H1 (cell line): ENCODE results near the gene LEFTY1. TPM values are rescaled to one million over a fixed set of nuclear protein-coding genes. Genes with fewer than 3 reads are reported as not detected.

Experiments
- CTCF ChIA-PET: fragments of 300-600 bp; sonication (Branson Sonifier 250); formaldehyde crosslinking; loops from one replicate; lab custom pipeline; 2021; ENCODE audit not compliant: partially characterized antibody; lab: Charles Lee
- POLR2A ChIA-PET: fragments of 300-600 bp; sonication (Branson Sonifier 250); formaldehyde crosslinking; loops from one replicate; lab custom pipeline; 2021; ENCODE audit warnings: inconsistent platforms; ENCODE audit not compliant: partially characterized antibody; lab: Charles Lee
- DNase-seq, 2 experiments: peaks; one replicate each; pipeline versions ENCODE4 v3.0.0 to v3.0.0-alpha.2; 2010 to 2022; ENCODE audit warnings: low spot score in 2 of 2, low read depth in 1 of 2, mixed read lengths in 1 of 2
- FAIRE-seq: peaks from 2 replicates; lab custom pipeline; 2011; peaks lifted over from hg19 to GRCh38; lab: Jason Lieb, UNC
- H2AFZ ChIP-seq: 2 replicates; pipeline ENCODE4 v1.8.1; 2012; ENCODE audit warnings: low read length, inconsistent platforms
- H2AK5ac ChIP-seq: 2 replicates; pipeline ENCODE4 v1.6.1; 2013; ENCODE audit warnings: low read depth, low read length
- H2BK120ac ChIP-seq: replicated peaks from 2 replicates; pipeline ENCODE3; 2013; ENCODE audit warnings: low read depth, low read length, inconsistent platforms
- H2BK12ac ChIP-seq: 2 replicates; pipeline ENCODE4 v1.6.1; 2013; ENCODE audit warnings: low read depth, low read length
- H2BK15ac ChIP-seq: 2 replicates; pipeline ENCODE4 v1.6.1; 2013; ENCODE audit warnings: low read length
- H2BK20ac ChIP-seq: 2 replicates; pipeline ENCODE4 v1.6.1; 2013; ENCODE audit warnings: low read length
- H2BK5ac ChIP-seq: 2 replicates; pipeline ENCODE4 v1.6.1; 2013; ENCODE audit warnings: low read depth, low read length
- H3K14ac ChIP-seq: 2 replicates; pipeline ENCODE4 v1.6.1; 2013; ENCODE audit warnings: inconsistent platforms; ENCODE audit not compliant: insufficient read length
- H3K18ac ChIP-seq: 2 replicates; pipeline ENCODE4 v1.6.1; 2013; ENCODE audit warnings: low read length; ENCODE audit errors: extremely low read depth
- H3K23ac ChIP-seq: 2 replicates; pipeline ENCODE4 v1.6.1; 2013; ENCODE audit warnings: inconsistent platforms; ENCODE audit not compliant: insufficient read length
- H3K23me2 ChIP-seq: 2 replicates; pipeline ENCODE4 v1.6.1; 2013; ENCODE audit warnings: low read depth, low read length
- H3K27ac ChIP-seq: 2 replicates; pipeline ENCODE4 v1.6.1; 2011; ENCODE audit warnings: low read depth, low read length, inconsistent platforms
- H3K27me3 ChIP-seq, 4 experiments: replicated peaks in 1 of 4; 1 replicate in 1 of 4; 2 replicates in 3 of 4; pipeline versions ENCODE4 v1.6.1 to v1.8.1; 2011 to 2013; ENCODE audit warnings: low read length in 3 of 4, mild to moderate bottlenecking in 3 of 4, inconsistent platforms in 2 of 4, mixed read lengths in 2 of 4, moderate library complexity in 1 of 4; ENCODE audit not compliant: control insufficient read depth in 3 of 4, insufficient read depth in 3 of 4; ENCODE audit errors: extremely low read depth in 1 of 4
- H3K36me3 ChIP-seq, 4 experiments: 2 replicates each; pipeline versions ENCODE4 v1.6.1 to v1.8.1; 2011 to 2013; ENCODE audit warnings: mild to moderate bottlenecking in 4 of 4, low read length in 3 of 4, moderate library complexity in 2 of 4, control low read depth in 1 of 4, inconsistent platforms in 1 of 4; ENCODE audit not compliant: insufficient read depth in 4 of 4, control insufficient read depth in 2 of 4
- H3K4ac ChIP-seq: replicated peaks from 2 replicates; pipeline ENCODE3; 2013; ENCODE audit warnings: low read length, low read depth, mixed read lengths, inconsistent platforms; ENCODE audit not compliant: insufficient read length
- H3K4me1 ChIP-seq, 4 experiments: replicated peaks in 1 of 4; 1 replicate in 1 of 4; 2 replicates in 3 of 4; pipeline versions ENCODE4 v1.6.1 to v1.8.1; 2011 to 2013; ENCODE audit warnings: low read length in 3 of 4, inconsistent platforms in 2 of 4, mixed read lengths in 1 of 4; ENCODE audit not compliant: insufficient read depth in 4 of 4, control insufficient read depth in 3 of 4
- H3K4me2 ChIP-seq, 2 experiments: 2 replicates each; pipeline versions ENCODE4 v1.6.1 to v1.8.1; 2011 to 2013; ENCODE audit warnings: low read depth in 2 of 2, low read length in 2 of 2, control low read depth in 1 of 2, inconsistent platforms in 1 of 2, mild to moderate bottlenecking in 1 of 2; ENCODE audit not compliant: insufficient read depth in 1 of 2
- H3K4me3 ChIP-seq, 4 experiments: fragments of 200-600, 300-600 bp in 1 of 4; sonication (generic), shearing (Covaris generic), sonication (Bioruptor Twin) in 1 of 4; 2 replicates each; pipeline versions ENCODE4 v1.5.1 to v1.8.1; 2011 to 2016; ENCODE audit warnings: low read length in 4 of 4, low read depth in 3 of 4, control low read depth in 2 of 4, inconsistent platforms in 2 of 4, mild to moderate bottlenecking in 2 of 4, mixed read lengths in 1 of 4, moderate library complexity in 1 of 4; ENCODE audit not compliant: insufficient read depth in 2 of 4; ENCODE audit errors: extremely low read depth in 1 of 4
- H3K56ac ChIP-seq: replicated peaks from 2 replicates; pipeline ENCODE3; 2013; ENCODE audit warnings: low read depth, mild to moderate bottlenecking, mixed read lengths, low read length, inconsistent platforms; ENCODE audit not compliant: insufficient read length
- H3K79me1 ChIP-seq: 2 replicates; pipeline ENCODE4 v1.6.1; 2013; ENCODE audit warnings: low read depth, low read length, control low read depth
- H3K79me2 ChIP-seq, 2 experiments: 2 replicates each; pipeline versions ENCODE4 v1.6.1 to v1.8.1; 2012 to 2013; ENCODE audit warnings: low read length in 2 of 2, mild to moderate bottlenecking in 2 of 2, inconsistent platforms in 1 of 2; ENCODE audit not compliant: insufficient read depth in 2 of 2, control insufficient read depth in 1 of 2
- H3K9ac ChIP-seq, 4 experiments: replicated peaks in 1 of 4; 1 replicate in 1 of 4; 2 replicates in 3 of 4; pipeline versions ENCODE4 v1.6.1 to v1.8.1; 2011 to 2013; ENCODE audit warnings: low read depth in 3 of 4, low read length in 3 of 4, control low read depth in 2 of 4, mild to moderate bottlenecking in 2 of 4, moderate library complexity in 2 of 4, inconsistent platforms in 1 of 4; ENCODE audit errors: extremely low read depth in 1 of 4
- H3K9me3 ChIP-seq, 2 experiments: 2 replicates each; pipeline versions ENCODE4 v1.6.1 to v1.8.1; 2012 to 2013; ENCODE audit warnings: mild to moderate bottlenecking in 2 of 2, moderate library complexity in 2 of 2, control low read depth in 1 of 2, inconsistent platforms in 1 of 2, low read depth in 1 of 2, low read length in 1 of 2, mixed read lengths in 1 of 2; ENCODE audit not compliant: insufficient read depth in 2 of 2
- H4K20me1 ChIP-seq, 2 experiments: replicated peaks in 1 of 2; 2 replicates each; pipeline versions ENCODE3 to v1.8.1; 2011 to 2013; ENCODE audit warnings: inconsistent platforms in 2 of 2, low read length in 2 of 2, mild to moderate bottlenecking in 1 of 2; ENCODE audit not compliant: insufficient read depth in 2 of 2, control insufficient read depth in 1 of 2
- H4K5ac ChIP-seq: 2 replicates; pipeline ENCODE4 v1.6.1; 2013; ENCODE audit warnings: low read length, low read depth, mixed read lengths, inconsistent platforms; ENCODE audit not compliant: insufficient read length
- H4K8ac ChIP-seq: 2 replicates; pipeline ENCODE4 v1.8.0; 2013; ENCODE audit warnings: mild to moderate bottlenecking, moderate library complexity, low read length, inconsistent platforms; ENCODE audit not compliant: insufficient read depth; ENCODE audit errors: extremely low read depth
- H4K91ac ChIP-seq: replicated peaks from 2 replicates; pipeline ENCODE3; 2013; ENCODE audit warnings: low read length, mixed read lengths, inconsistent platforms; ENCODE audit not compliant: insufficient read length
- CREB1 ChIP-seq: IDR thresholded peaks from 2 replicates; pipeline ENCODE4 v1.6.1; 2012; ENCODE audit warnings: inconsistent platforms
- EP300 ChIP-seq, 2 experiments: IDR thresholded peaks; 1 replicate in 1 of 2; 2 replicates in 1 of 2; pipeline ENCODE4 v1.6.1; 2011 to 2012; ENCODE audit warnings: low read depth in 2 of 2, low read length in 2 of 2, mild to moderate bottlenecking in 2 of 2, borderline replicate concordance in 1 of 2, inconsistent platforms in 1 of 2, moderate library complexity in 1 of 2
- GABPA ChIP-seq: IDR thresholded peaks from 2 replicates; pipeline ENCODE4 v1.6.1; 2011; ENCODE audit warnings: mild to moderate bottlenecking, low read length, moderate library complexity, borderline replicate concordance; ENCODE audit not compliant: insufficient read depth
- POU5F1 ChIP-seq: IDR thresholded peaks from 2 replicates; pipeline ENCODE4 v1.6.1; 2011; ENCODE audit warnings: low read depth, mild to moderate bottlenecking, low read length, moderate library complexity
- RAD21 ChIP-seq, 2 experiments: IDR thresholded peaks in 1 of 2; conservative IDR thresholded peaks in 1 of 2; 2 replicates each; pipeline ENCODE4 v1.6.1; 2011; ENCODE audit warnings: low read depth in 2 of 2, low read length in 2 of 2, improper control_type of control experiment in 1 of 2, inconsistent platforms in 1 of 2, mild to moderate bottlenecking in 1 of 2, moderate library complexity in 1 of 2
- SP2 ChIP-seq: IDR thresholded peaks from 2 replicates; pipeline ENCODE4 v1.6.1; 2012; ENCODE audit warnings: mild to moderate bottlenecking, low read length, inconsistent platforms
- SUZ12 ChIP-seq: fragments of 200-600 bp; sonication (generic); IDR thresholded peaks from 2 replicates; pipeline ENCODE4 v1.6.1; 2012; ENCODE audit warnings: mild to moderate bottlenecking, inconsistent platforms, low read length, moderate library complexity, mixed read lengths
- ZNF274 ChIP-seq: IDR thresholded peaks from 2 replicates; pipeline ENCODE4 v1.7.0; 2012; ENCODE audit warnings: low read length, borderline replicate concordance; ENCODE audit errors: extremely low read depth
- WGBS, 2 experiments: shearing (Covaris generic) in 1 of 2; methylation state at CpG; one replicate each; pipeline versions ENCODE4 v1.1.6 to v1.1.7; 2013 to 2015; ENCODE audit warnings: low lambda C conversion rate in 2 of 2, mixed read lengths in 2 of 2, inconsistent platforms in 1 of 2, low coverage in 1 of 2, missing lambda C conversion rate in 1 of 2; ENCODE audit not compliant: insufficient replicate concordance in 2 of 2, insufficient coverage in 1 of 2, insufficient read length in 1 of 2; ENCODE audit errors: extremely low coverage in 1 of 2, missing lambda C conversion rate in 1 of 2; 5-methylcytosine and 5-hydroxymethylcytosine counted together
- polyA plus RNA-seq, 7 experiments: library from polyadenylated mRNA; depleted of rRNA in 3 of 7; stranded (reverse) in 5 of 7; unstranded in 2 of 7; fragments of >200 nt in 5 of 7; fragments of 200-250 nt in 2 of 7; gene quantifications; 1 replicate in 5 of 7; 2 replicates in 1 of 7; 4 replicates in 1 of 7; pipeline versions ENCODE4 v1.2.1 to v1.2.3, GENCODE V29; 2011 to 2013; ENCODE audit warnings: missing spikeins in 2 of 7, mixed read lengths in 2 of 7
- total RNA-seq: library from RNA; stranded (reverse); fragmentation: NEBNext Ultra II Directional; extraction: Animal tissue kit (Norgen Biotek cat#: 25700); gene quantifications from 2 replicates; pipeline ENCODE4 v1.2.1, GENCODE V29; 2021
- TF ChIP-seq, protein P1 (sequence below), 3 experiments: IDR thresholded peaks; 1 replicate in 2 of 3; 2 replicates in 1 of 3; pipeline versions ENCODE4 v1.5.1 to v1.6.1; 2011; ENCODE audit warnings: low read length in 3 of 3, mild to moderate bottlenecking in 3 of 3, inconsistent platforms in 2 of 3, low read depth in 1 of 3, moderate library complexity in 1 of 3; ENCODE audit not compliant: insufficient read depth in 1 of 3; ENCODE audit errors: control extremely low read depth in 1 of 3

Gene LEFTY1
- total and polyA plus RNA-seq, 2 of the 8 experiments (the other 6 are each of a cell fraction or from before 2014, with no cell fraction given), result 4.5 to 11.7 TPM

DNA sequence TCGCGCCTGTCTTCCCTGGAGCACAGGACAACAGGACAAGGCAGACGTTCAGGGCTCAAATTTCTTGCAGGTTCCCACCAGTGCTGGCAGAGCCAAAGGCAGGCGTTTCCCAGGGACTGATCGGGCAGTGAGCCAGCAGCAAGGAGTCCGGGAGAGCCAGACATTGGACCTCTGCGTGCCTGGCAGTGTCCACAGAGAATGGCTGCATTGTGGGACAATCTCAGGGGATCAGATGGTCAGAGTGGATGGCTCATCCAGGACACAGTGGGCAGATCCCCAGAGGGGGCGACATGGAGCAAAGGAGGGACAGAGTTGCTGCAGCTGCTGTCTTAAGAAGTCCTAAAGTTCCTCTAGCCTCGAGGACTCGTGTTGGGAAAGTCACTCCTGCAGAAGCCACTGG lies 11.4 kb downstream of the LEFTY1 start:
- no peak overlapping the region for H3K27ac ChIP-seq
- H3K9ac ChIP-seq, result no peak overlapping the region
- no peak overlapping the region for H2BK15ac ChIP-seq
- TF ChIP-seq EP300 (IDR thresholded peaks at IDR 0.05; ENCODE audit: borderline replicate concordance in 1 of 2, low read depth in 2 of 2, low read length in 2 of 2) (no peak), SUZ12 (no peak), ZNF274 (no peak), POU5F1 (no peak), SP2 (no peak), CREB1 (no peak), RAD21 (IDR thresholded peaks at IDR 0.05 in 1 of 2, conservative IDR thresholded peaks at IDR 0.05 in 1 of 2; ENCODE audit: low read depth in 2 of 2, low read length in 2 of 2) (peak; percentile 61 to 69), GABPA (peak; percentile 50; the same call in 1 of the 2 replicates)
- TF ChIP-seq, protein P1, sequence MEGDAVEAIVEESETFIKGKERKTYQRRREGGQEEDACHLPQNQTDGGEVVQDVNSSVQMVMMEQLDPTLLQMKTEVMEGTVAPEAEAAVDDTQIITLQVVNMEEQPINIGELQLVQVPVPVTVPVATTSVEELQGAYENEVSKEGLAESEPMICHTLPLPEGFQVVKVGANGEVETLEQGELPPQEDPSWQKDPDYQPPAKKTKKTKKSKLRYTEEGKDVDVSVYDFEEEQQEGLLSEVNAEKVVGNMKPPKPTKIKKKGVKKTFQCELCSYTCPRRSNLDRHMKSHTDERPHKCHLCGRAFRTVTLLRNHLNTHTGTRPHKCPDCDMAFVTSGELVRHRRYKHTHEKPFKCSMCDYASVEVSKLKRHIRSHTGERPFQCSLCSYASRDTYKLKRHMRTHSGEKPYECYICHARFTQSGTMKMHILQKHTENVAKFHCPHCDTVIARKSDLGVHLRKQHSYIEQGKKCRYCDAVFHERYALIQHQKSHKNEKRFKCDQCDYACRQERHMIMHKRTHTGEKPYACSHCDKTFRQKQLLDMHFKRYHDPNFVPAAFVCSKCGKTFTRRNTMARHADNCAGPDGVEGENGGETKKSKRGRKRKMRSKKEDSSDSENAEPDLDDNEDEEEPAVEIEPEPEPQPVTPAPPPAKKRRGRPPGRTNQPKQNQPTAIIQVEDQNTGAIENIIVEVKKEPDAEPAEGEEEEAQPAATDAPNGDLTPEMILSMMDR (IDR thresholded peaks at IDR 0.05; ENCODE audit: control extremely low read depth in 1 of 3, insufficient read depth in 1 of 3, low read depth in 1 of 3, low read length in 3 of 3), result peak; percentile 71 to 83 (median 77)
- no peak overlapping the region for H2AFZ ChIP-seq
- H2BK12ac ChIP-seq, result no peak overlapping the region
- peaks cover 0 to 3% (median 1%) of the 10 kb centered on the region in 4 experiments; a peak in 3 of 7 replicates for H3K27me3 ChIP-seq
- no peaks in the 10 kb centered on the region for H3K9me3 ChIP-seq
- H3K14ac ChIP-seq, result no peak overlapping the region
- H3K56ac ChIP-seq, result no peak overlapping the region
- peaks cover 0 to 5% (median 0%) of the 10 kb centered on the region in 4 experiments; a peak in 3 of 8 replicates for H3K36me3 ChIP-seq
- H3K79me1 ChIP-seq, result peaks cover 24% of the 10 kb centered on the region
- no peak overlapping the region for H3K23ac ChIP-seq
- FAIRE-seq, result no peak
- H3K79me2 ChIP-seq, result peaks cover 0 to 13% of the 10 kb centered on the region in 2 experiments; a peak in 2 of 4 replicates
- H4K91ac ChIP-seq, result no peak overlapping the region
- WGBS, 2 experiments, result 80% methylated on average over 10 of the region's 10 CpGs; no CpG with 5 or more reads in 1 of the 2 experiments
- no peak overlapping the region for H3K4me2 ChIP-seq
- no peak overlapping the region for H3K4ac ChIP-seq
- no peak overlapping the region for H4K5ac ChIP-seq
- peaks cover 3% of the 10 kb centered on the region; the same call in 1 of the 2 replicates for H3K23me2 ChIP-seq
- DNase-seq, result peak in 1 of 2 experiments; percentile 80
- H2BK5ac ChIP-seq, result no peak overlapping the region; the same call in 1 of the 2 replicates
- no peak overlapping the region for H2BK120ac ChIP-seq
- H2BK20ac ChIP-seq, result no peak overlapping the region
- H2AK5ac ChIP-seq, result no peak overlapping the region
- no peak overlapping the region for H3K4me3 ChIP-seq
- H4K20me1 ChIP-seq, result peaks cover 2 to 13% of the 10 kb centered on the region in 2 experiments
- CTCF ChIA-PET, result interaction anchor here (0.5 to 21.3 kb wide), 45 partner anchors 8 to 403 kb away, joined by 3 to 406 read pairs (median 4); partner anchors contain the start of genes LEFTY1, LEFTY2, PYCR2 and SRP9
- peaks cover 9 to 20% (median 16%) of the 10 kb centered on the region in 4 experiments for H3K4me1 ChIP-seq
- H4K8ac ChIP-seq, result no peak overlapping the region
- no peak overlapping the region for H3K18ac ChIP-seq
- POLR2A ChIA-PET, result interaction anchor here (0.8 to 1.3 kb wide), 7 partner anchors 25 to 100 kb away, joined by 3 to 5 read pairs (median 3); partner anchors contain the start of gene SRP9
